HCT116 (cell line): ENCODE measurements around the gene AOPEP. TPM values are rescaled to one million over a fixed set of nuclear protein-coding genes. Genes with fewer than 3 reads are reported as not detected.
A peak's percentile ranks its signal among the peaks of the same experiment; 100 is the strongest.

Experiments
- ATAC-seq: fragments of 200-7000 bp; cut with Tn5 transposase; 2 replicates; pipeline ENCODE4 v1.9.1; 2020; ENCODE audit warnings: mild to moderate bottlenecking, moderate library complexity
- BruUV-seq: library from RNA; stranded (reverse); fragments of 400-500 nt; replicated peaks from 2 replicates; lab custom pipeline; 2021; lab: Mats Ljungman, UMichigan
- CTCF ChIA-PET: fragments of 300-600 bp; sonication (Branson Sonifier 250); formaldehyde crosslinking; loops from one replicate; lab custom pipeline; 2021; ENCODE audit warnings: antibody characterized with exemption; lab: Charles Lee
- POLR2A ChIA-PET: fragments of 300-600, 350-600 bp; sonication (Branson Sonifier 250); formaldehyde crosslinking; loops from one replicate; lab custom pipeline; 2021; ENCODE audit warnings: antibody characterized with exemption; lab: Charles Lee
- RAD21 ChIA-PET, 2 experiments: fragments of 300-600 bp; sonication (Branson Sonifier 250); formaldehyde crosslinking; loops; one replicate each; lab custom pipeline; 2023; ENCODE audit warnings: low total read pairs in 2 of 2; ENCODE audit not compliant: uncharacterized antibody in 2 of 2, unreplicated experiment in 2 of 2, low non-redundant PET in 1 of 2; lab: Charles Lee
- DNase-seq: peaks from one replicate; pipeline ENCODE4 v3.0.0-alpha.2; 2010; ENCODE audit warnings: low read depth, low spot score
- H2AFZ ChIP-seq: fragments of 200-600 bp; shearing (Covaris generic), sonication (generic); 2 replicates; pipeline ENCODE4 v1.6.1; 2017; ENCODE audit warnings: low read depth, mixed run types, mixed read lengths, antibody characterized with exemption, low read length; ENCODE audit not compliant: poor library complexity, severe bottlenecking
- H3K27ac ChIP-seq: 2 replicates; pipeline ENCODE4 v1.5.1; 2012; ENCODE audit warnings: low read depth, low read length
- H3K27me3 ChIP-seq: fragments of 200-600 bp; sonication (generic); 2 replicates; pipeline ENCODE4 v1.6.1; 2016; ENCODE audit warnings: mixed run types, low read length, mixed read lengths; ENCODE audit not compliant: insufficient read depth
- H3K36me3 ChIP-seq, 2 experiments: fragments of 200-500 bp in 1 of 2; fragments of 200-600 bp in 1 of 2; sonication (Bioruptor generic) in 1 of 2; sonication (generic) in 1 of 2; 2 replicates each; pipeline versions ENCODE4 v1.5.1 to v1.6.1; 2014 to 2016; ENCODE audit warnings: low read length in 2 of 2, inconsistent platforms in 1 of 2, mixed read lengths in 1 of 2, mixed run types in 1 of 2; ENCODE audit not compliant: insufficient read depth in 2 of 2, control insufficient read depth in 1 of 2
- H3K4me1 ChIP-seq, 2 experiments: fragments of 200-600 bp in 1 of 2; sonication (generic) in 1 of 2; 2 replicates each; pipeline versions ENCODE4 v1.5.1 to v1.6.1; 2012 to 2017; ENCODE audit warnings: low read length in 2 of 2, inconsistent platforms in 1 of 2, mild to moderate bottlenecking in 1 of 2, mixed read lengths in 1 of 2, mixed run types in 1 of 2, moderate library complexity in 1 of 2; ENCODE audit not compliant: insufficient read depth in 2 of 2, control insufficient read depth in 1 of 2
- H3K4me2 ChIP-seq: fragments of 200-600 bp; sonication (generic); 2 replicates; pipeline ENCODE4 v1.6.1; 2017; ENCODE audit warnings: mixed run types, low read length, mixed read lengths
- H3K4me3 ChIP-seq, 2 experiments: fragments of 200-600 bp in 1 of 2; sonication (generic) in 1 of 2; replicated peaks in 1 of 2; 2 replicates each; pipeline ENCODE4 v1.5.1; 2011 to 2016; ENCODE audit warnings: low read length in 2 of 2, control low read depth in 1 of 2, low read depth in 1 of 2, mild to moderate bottlenecking in 1 of 2, mixed read lengths in 1 of 2, mixed run types in 1 of 2
- H3K79me2 ChIP-seq: fragments of 200-600 bp; sonication (generic); 2 replicates; pipeline ENCODE4 v1.6.1; 2017; ENCODE audit warnings: mild to moderate bottlenecking, mixed run types, low read length, moderate library complexity, mixed read lengths; ENCODE audit not compliant: insufficient read depth
- H3K9ac ChIP-seq: fragments of 200-600 bp; sonication (generic); 2 replicates; pipeline ENCODE4 v1.6.1; 2016; ENCODE audit warnings: low read length, mixed read lengths
- H3K9me2 ChIP-seq: fragments of 200-600 bp; sonication (generic), shearing (Covaris generic); 2 replicates; pipeline ENCODE4 v1.6.1; 2017; ENCODE audit warnings: mixed run types, mild to moderate bottlenecking, moderate library complexity; ENCODE audit not compliant: insufficient read depth
- H3K9me3 ChIP-seq, 2 experiments: fragments of 200-500 bp in 1 of 2; fragments of 200-600 bp in 1 of 2; sonication (Bioruptor generic) in 1 of 2; sonication (generic) in 1 of 2; 2 replicates each; pipeline ENCODE4 v1.6.1; 2014 to 2017; ENCODE audit warnings: low read length in 2 of 2, mixed read lengths in 2 of 2, inconsistent platforms in 1 of 2, low read depth in 1 of 2, mild to moderate bottlenecking in 1 of 2, mixed run types in 1 of 2, moderate library complexity in 1 of 2; ENCODE audit not compliant: control insufficient read depth in 1 of 2, insufficient read depth in 1 of 2
- H4K20me1 ChIP-seq: fragments of 200-600 bp; sonication (generic), shearing (Covaris generic); 2 replicates; pipeline ENCODE4 v1.6.1; 2017; ENCODE audit warnings: mixed run types, mild to moderate bottlenecking, moderate library complexity; ENCODE audit not compliant: insufficient read depth
- CBX3 ChIP-seq: IDR thresholded peaks from 2 replicates; pipeline ENCODE4 v1.6.1; 2012; ENCODE audit warnings: low read depth
- CEBPB ChIP-seq: IDR thresholded peaks from 2 replicates; pipeline ENCODE4 v1.6.1; 2012; ENCODE audit warnings: low read depth
- CTCF ChIP-seq, 3 experiments: fragments of 200-600 bp in 1 of 3; sonication (generic) in 1 of 3; IDR thresholded peaks in 2 of 3; conservative IDR thresholded peaks in 1 of 3; 2 replicates each; pipeline ENCODE4 v1.5.1; 2012 to 2017; ENCODE audit warnings: low read depth in 2 of 3, low read length in 2 of 3, antibody characterized with exemption in 1 of 3, borderline replicate concordance in 1 of 3, control low read depth in 1 of 3, mild to moderate bottlenecking in 1 of 3, mixed read lengths in 1 of 3, mixed run types in 1 of 3, moderate library complexity in 1 of 3; ENCODE audit not compliant: insufficient read depth in 1 of 3
- EGR1 ChIP-seq: IDR thresholded peaks from 2 replicates; pipeline ENCODE4 v1.6.1; 2012; ENCODE audit warnings: low read depth
- ELF1 ChIP-seq: IDR thresholded peaks from 2 replicates; pipeline ENCODE4 v1.6.1; 2012; ENCODE audit warnings: low read depth, borderline replicate concordance
- EZH2phosphoT487 ChIP-seq: fragments of 200-600 bp; IDR thresholded peaks from 2 replicates; pipeline ENCODE4 v1.6.1; 2018; ENCODE audit warnings: antibody characterized with exemption, borderline replicate concordance
- FOSL1 ChIP-seq: IDR thresholded peaks from 2 replicates; pipeline ENCODE4 v1.6.1; 2012; ENCODE audit warnings: low read depth
- JUND ChIP-seq: IDR thresholded peaks from 2 replicates; pipeline ENCODE4 v1.6.1; 2012
- POLR2A ChIP-seq: IDR thresholded peaks from 2 replicates; pipeline ENCODE4 v1.7.0; 2011; ENCODE audit warnings: borderline replicate concordance; ENCODE audit not compliant: insufficient read depth, insufficient read length; ENCODE audit errors: extremely low read depth
- POLR2AphosphoS5 ChIP-seq: IDR thresholded peaks from 2 replicates; pipeline ENCODE4 v1.6.1; 2011; ENCODE audit warnings: mild to moderate bottlenecking, low read depth, low read length, moderate library complexity
- RAD21 ChIP-seq: IDR thresholded peaks from 2 replicates; pipeline ENCODE4 v1.6.1; 2012; ENCODE audit warnings: low read depth, mild to moderate bottlenecking
- REST ChIP-seq: IDR thresholded peaks from 2 replicates; pipeline ENCODE4 v1.6.1; 2012; ENCODE audit warnings: low read depth
- SP1 ChIP-seq: IDR thresholded peaks from 2 replicates; pipeline ENCODE4 v1.6.1; 2012; ENCODE audit warnings: low read depth
- SRF ChIP-seq: IDR thresholded peaks from 2 replicates; pipeline ENCODE4 v1.6.1; 2012; ENCODE audit warnings: low read depth
- ZFX ChIP-seq: fragments of 450-650 bp; IDR thresholded peaks from 2 replicates; pipeline ENCODE4 v1.6.1; 2017
- ZNF274 ChIP-seq: fragments of 200-500 bp; sonication (Bioruptor generic); IDR thresholded peaks from 2 replicates; pipeline ENCODE4 v1.6.1; 2014; ENCODE audit warnings: mild to moderate bottlenecking, low read depth, low read length, inconsistent platforms
- intact Hi-C: fragments of 100-400 bp; cut with micrococcal nuclease; formaldehyde crosslinking; loops from 2 replicates; pipeline ENCODE4 v1.10.0; 2022
- total RNA-seq: library from RNA; stranded (reverse); gene quantifications from one replicate; pipeline ENCODE4 v1.2.1, GENCODE V29; 2021; ENCODE audit not compliant: unreplicated experiment
- TF ChIP-seq, protein P1 (sequence below): IDR thresholded peaks from 2 replicates; pipeline ENCODE4 v1.6.1; 2012
- TF ChIP-seq, protein P2 (sequence below): IDR thresholded peaks from 2 replicates; pipeline ENCODE4 v1.6.1; 2011; ENCODE audit warnings: mild to moderate bottlenecking, low read length, moderate library complexity; ENCODE audit not compliant: insufficient replicate concordance; ENCODE audit errors: extremely low read depth
- TF ChIP-seq, protein P3 (sequence below): IDR thresholded peaks from 2 replicates; pipeline ENCODE4 v1.6.1; 2012

The AOPEP gene
- total RNA-seq, 1 experiment from 2014 or later = 15.1 TPM

DNA sequence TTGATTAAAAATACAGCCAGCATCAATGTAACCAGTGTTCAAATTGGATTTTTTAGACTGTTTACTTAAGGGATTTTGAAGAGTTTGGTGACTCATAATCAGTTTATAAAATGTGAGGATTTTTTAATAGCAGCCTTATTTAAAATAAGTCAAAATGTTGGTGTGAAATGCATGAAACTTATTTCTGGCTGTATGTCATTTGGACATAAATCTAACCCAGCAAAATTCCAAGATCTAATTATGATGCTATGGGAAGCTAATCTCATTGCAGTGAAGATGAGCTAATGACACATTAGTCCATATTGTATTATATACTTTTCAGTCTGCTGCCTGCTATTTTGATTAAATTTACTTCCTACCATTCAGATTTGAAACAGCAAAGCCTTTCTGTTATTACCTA, 140.3 kb downstream of the AOPEP start:
- H2AFZ ChIP-seq = no peak overlapping the region
- no TSS peak for BruUV-seq
- no peaks in the 10 kb centered on the region for H3K9me3 ChIP-seq
- ChIA-PET CTCF (no interaction called here), POLR2A (interaction anchor here (0.6 to 1.2 kb wide), 3 partner anchors 12 to 77 kb away, joined by 3 to 5 read pairs (median 3); no protein-coding TSS in a partner anchor), RAD21 (no interaction called here)
- no peaks in the 10 kb centered on the region for H4K20me1 ChIP-seq
- no peak for ATAC-seq
- H3K27ac ChIP-seq = peak overlapping the region; percentile 62; the same call in 1 of the 2 replicates
- intact Hi-C loops = loop anchor here (5.0 kb wide), 1 partner anchor 136 kb away; no protein-coding TSS in a partner anchor
- no peaks in the 10 kb centered on the region for H3K36me3 ChIP-seq
- H3K27me3 ChIP-seq = no peaks in the 10 kb centered on the region
- peak overlapping the region; percentile 44 for H3K9ac ChIP-seq
- H3K4me3 ChIP-seq = peak overlapping the region in 1 of 2 experiments; percentile 36; a peak in 2 of 4 replicates
- peaks cover 44 to 58% of the 10 kb centered on the region in 2 experiments for H3K4me1 ChIP-seq
- no peaks in the 10 kb centered on the region for H3K79me2 ChIP-seq
- TF ChIP-seq, protein P1, sequence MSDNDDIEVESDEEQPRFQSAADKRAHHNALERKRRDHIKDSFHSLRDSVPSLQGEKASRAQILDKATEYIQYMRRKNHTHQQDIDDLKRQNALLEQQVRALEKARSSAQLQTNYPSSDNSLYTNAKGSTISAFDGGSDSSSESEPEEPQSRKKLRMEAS = no peak
- TF ChIP-seq JUND (no peak), EZH2phosphoT487 (no peak), SRF (no peak), SP1 (no peak), CTCF (IDR thresholded peaks at IDR 0.05 in 2 of 3, conservative IDR thresholded peaks at IDR 0.05 in 1 of 3; ENCODE audit: borderline replicate concordance in 1 of 3, insufficient read depth in 1 of 3, low read depth in 2 of 3, low read length in 2 of 3) (no peak), RAD21 (no peak), ELF1 (no peak), CBX3 (no peak), EGR1 (no peak), ZFX (no peak), POLR2A (no peak), CEBPB (no peak), REST (no peak), POLR2AphosphoS5 (no peak), FOSL1 (no peak), ZNF274 (no peak)
- TF ChIP-seq, protein P2, sequence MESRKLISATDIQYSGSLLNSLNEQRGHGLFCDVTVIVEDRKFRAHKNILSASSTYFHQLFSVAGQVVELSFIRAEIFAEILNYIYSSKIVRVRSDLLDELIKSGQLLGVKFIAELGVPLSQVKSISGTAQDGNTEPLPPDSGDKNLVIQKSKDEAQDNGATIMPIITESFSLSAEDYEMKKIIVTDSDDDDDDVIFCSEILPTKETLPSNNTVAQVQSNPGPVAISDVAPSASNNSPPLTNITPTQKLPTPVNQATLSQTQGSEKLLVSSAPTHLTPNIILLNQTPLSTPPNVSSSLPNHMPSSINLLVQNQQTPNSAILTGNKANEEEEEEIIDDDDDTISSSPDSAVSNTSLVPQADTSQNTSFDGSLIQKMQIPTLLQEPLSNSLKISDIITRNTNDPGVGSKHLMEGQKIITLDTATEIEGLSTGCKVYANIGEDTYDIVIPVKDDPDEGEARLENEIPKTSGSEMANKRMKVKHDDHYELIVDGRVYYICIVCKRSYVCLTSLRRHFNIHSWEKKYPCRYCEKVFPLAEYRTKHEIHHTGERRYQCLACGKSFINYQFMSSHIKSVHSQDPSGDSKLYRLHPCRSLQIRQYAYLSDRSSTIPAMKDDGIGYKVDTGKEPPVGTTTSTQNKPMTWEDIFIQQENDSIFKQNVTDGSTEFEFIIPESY = no peak
- TF ChIP-seq, protein P3, sequence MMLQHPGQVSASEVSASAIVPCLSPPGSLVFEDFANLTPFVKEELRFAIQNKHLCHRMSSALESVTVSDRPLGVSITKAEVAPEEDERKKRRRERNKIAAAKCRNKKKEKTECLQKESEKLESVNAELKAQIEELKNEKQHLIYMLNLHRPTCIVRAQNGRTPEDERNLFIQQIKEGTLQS = no peak
- TF ChIP-seq, all 23 proteins: peak for 0
- Histone ChIP-seq H3K4me2 (peak overlapping the region; percentile 71), H3K9me2 (no peaks in the 10 kb centered on the region)
- no peak for DNase-seq
